WTC11 (cell line): ENCODE data around the gene ARAP3. TPM values are rescaled to one million over a fixed set of nuclear protein-coding genes. Genes with fewer than 3 reads are reported as not detected.
A peak's percentile ranks its signal among the peaks of the same experiment; 100 is the strongest.

Experiments used
- ATAC-seq: fragments of 200-7000 bp; cut with Tn5 transposase; 2 replicates; pipeline ENCODE4 v1.10.0; 2021; ENCODE audit warnings: mild to moderate bottlenecking, moderate library complexity
- CTCF ChIA-PET: fragments of 300-600 bp; sonication (Branson Sonifier 250); formaldehyde crosslinking; loops from one replicate; lab custom pipeline; 2021; ENCODE audit warnings: antibody characterized with exemption; lab: Charles Lee
- POLR2A ChIA-PET: fragments of 350-600 bp; sonication (Branson Sonifier 250); formaldehyde crosslinking; loops from one replicate; lab custom pipeline; 2021; ENCODE audit warnings: antibody characterized with exemption; lab: Charles Lee
- DNase-seq: peaks from one replicate; pipeline ENCODE4 v3.0.0; 2021; ENCODE audit warnings: low spot score
- H3K27ac Mint-ChIP-seq: 2 replicates; pipeline ENCODE4 v1.8.0; 2021; ENCODE audit warnings: mixed read lengths
- H3K27me3 Mint-ChIP-seq: 2 replicates; pipeline ENCODE4 v1.8.0; 2021; ENCODE audit warnings: low read depth, mild to moderate bottlenecking, moderate library complexity, mixed read lengths
- H3K36me3 Mint-ChIP-seq: 2 replicates; pipeline ENCODE4 v1.8.0; 2021; ENCODE audit warnings: mixed read lengths
- H3K4me1 Mint-ChIP-seq: 2 replicates; pipeline ENCODE4 v1.8.0; 2022; ENCODE audit warnings: mixed read lengths
- H3K4me3 Mint-ChIP-seq: 2 replicates; pipeline ENCODE4 v1.8.0; 2021; ENCODE audit warnings: mild to moderate bottlenecking, moderate library complexity, mixed read lengths
- H3K9me3 Mint-ChIP-seq: 2 replicates; pipeline ENCODE4 v1.8.0; 2021; ENCODE audit warnings: mixed read lengths
- ATF6 ChIP-seq: sonication (generic); formaldehyde crosslinking; IDR thresholded peaks from 2 replicates; pipeline ENCODE4 v1.8.1; 2023; ENCODE audit warnings: mild to moderate bottlenecking, missing genetic modification reagents
- E2F4 ChIP-seq: sonication (generic); formaldehyde crosslinking; IDR thresholded peaks from 2 replicates; pipeline ENCODE4 v1.8.1; 2022; ENCODE audit warnings: low read depth, mild to moderate bottlenecking, moderate library complexity, missing genetic modification reagents, borderline replicate concordance
- ERG ChIP-seq: fragments of 250-450 bp; sonication (Bioruptor Pico); IDR thresholded peaks from 2 replicates; pipeline ENCODE4 v1.8.0; 2021; ENCODE audit warnings: mild to moderate bottlenecking
- FOXP1 ChIP-seq: sonication (generic); formaldehyde crosslinking; IDR thresholded peaks from 2 replicates; pipeline ENCODE4 v1.8.0; 2022; ENCODE audit warnings: missing genetic modification reagents, mild to moderate bottlenecking, moderate library complexity, borderline replicate concordance
- FOXP4 ChIP-seq: sonication (generic); formaldehyde crosslinking; IDR thresholded peaks from 2 replicates; pipeline ENCODE4 v1.8.0; 2022; ENCODE audit warnings: mild to moderate bottlenecking, missing genetic modification reagents
- HMGA2 ChIP-seq: fragments of 250-450 bp; sonication (Bioruptor Pico); IDR thresholded peaks from 2 replicates; pipeline ENCODE4 v1.4.0; 2021; ENCODE audit warnings: mild to moderate bottlenecking, moderate library complexity
- JUN ChIP-seq: sonication (generic); formaldehyde crosslinking; IDR thresholded peaks from 2 replicates; pipeline ENCODE4 v1.8.0; 2023; ENCODE audit warnings: mild to moderate bottlenecking, missing genetic modification reagents
- NFE2L1 ChIP-seq: sonication (generic); formaldehyde crosslinking; IDR thresholded peaks from 2 replicates; pipeline ENCODE4 v1.8.1; 2023; ENCODE audit warnings: missing genetic modification reagents
- NR2C2 ChIP-seq: sonication (generic); formaldehyde crosslinking; IDR thresholded peaks from 2 replicates; pipeline ENCODE4 v1.8.0; 2022; ENCODE audit warnings: mild to moderate bottlenecking, missing genetic modification reagents
- SMAD4 ChIP-seq: sonication (generic); formaldehyde crosslinking; IDR thresholded peaks from 2 replicates; pipeline ENCODE4 v1.8.0; 2022; ENCODE audit warnings: mild to moderate bottlenecking, missing genetic modification reagents
- SOX15 ChIP-seq: fragments of 250-450 bp; sonication (Bioruptor Pico); IDR thresholded peaks from 2 replicates; pipeline ENCODE4 v1.9.0; 2021; ENCODE audit warnings: mild to moderate bottlenecking
- STAT6 ChIP-seq: sonication (generic); formaldehyde crosslinking; conservative IDR thresholded peaks from 2 replicates; pipeline ENCODE4 v1.8.1; 2023; ENCODE audit warnings: mild to moderate bottlenecking, low read depth, missing genetic modification reagents, moderate library complexity
- TEAD1 ChIP-seq: sonication (generic); formaldehyde crosslinking; IDR thresholded peaks from 2 replicates; pipeline ENCODE4 v1.8.0; 2022; ENCODE audit warnings: mild to moderate bottlenecking, missing genetic modification reagents
- TEAD4 ChIP-seq: sonication (generic); formaldehyde crosslinking; IDR thresholded peaks from 2 replicates; pipeline ENCODE4 v1.8.0; 2022; ENCODE audit warnings: mild to moderate bottlenecking, missing genetic modification reagents
- ZBTB43 ChIP-seq: sonication (generic); formaldehyde crosslinking; IDR thresholded peaks from 2 replicates; pipeline ENCODE4 v1.8.1; 2023; ENCODE audit warnings: mild to moderate bottlenecking, missing genetic modification reagents
- ZNF138 ChIP-seq: sonication (generic); formaldehyde crosslinking; conservative IDR thresholded peaks from 2 replicates; pipeline ENCODE4 v1.8.1; 2022; ENCODE audit warnings: mild to moderate bottlenecking, moderate library complexity, missing genetic modification reagents
- ZNF425 ChIP-seq: fragments of 250-450 bp; sonication (Bioruptor Pico); conservative IDR thresholded peaks from 2 replicates; pipeline ENCODE4 v1.9.0; 2021; ENCODE audit warnings: mild to moderate bottlenecking
- ZNF512 ChIP-seq: sonication (generic); formaldehyde crosslinking; IDR thresholded peaks from 2 replicates; pipeline ENCODE4 v1.8.1; 2022; ENCODE audit warnings: missing genetic modification reagents, borderline replicate concordance
- total RNA-seq: library from RNA; stranded (reverse); gene quantifications from 3 replicates; pipeline ENCODE4 v1.2.3, GENCODE V29; 2021

Gene ARAP3
- total RNA-seq, 1 experiment from 2014 or later, result 60.4 TPM

GRCh38 chr5:141613344-141613743 lies 68.7 kb downstream of the ARAP3 start (continued):
- TF ChIP-seq ZNF425 (CRISPR knock-in tag), result no peak
- TF ChIP-seq SMAD4 (CRISPR knock-in tag), result no peak

GRCh38 chr5:141611289-141611688 lies 70.7 kb downstream of the ARAP3 start:
- Mint-ChIP-seq H3K9me3 (no peaks in the 10 kb centered on the region), H3K4me1 (peaks cover 35% of the 10 kb centered on the region), H3K27ac (peak overlapping the region; percentile 1), H3K4me3 (no peak overlapping the region), H3K36me3 (peaks cover 5% of the 10 kb centered on the region), H3K27me3 (no peaks in the 10 kb centered on the region)
- DNase-seq (no peak), ATAC-seq (peak; percentile 65)
- ChIA-PET CTCF (interaction anchor here (1.0 to 1.8 kb wide), 2 partner anchors 19 to 44 kb away, joined by 4 read pairs; no protein-coding TSS in a partner anchor), POLR2A (no interaction called here)
- no peak for TF ChIP-seq NR2C2 (CRISPR knock-in tag)
- TF ChIP-seq FOXP1 (CRISPR knock-in tag), result no peak
- no peak for TF ChIP-seq NFE2L1 (CRISPR knock-in tag)
- TF ChIP-seq E2F4 (CRISPR knock-in tag), result no peak
- no peak for TF ChIP-seq ATF6
- TF ChIP-seq ZBTB43, result no peak
- TF ChIP-seq ZNF512 (CRISPR knock-in tag), result no peak
- TF ChIP-seq ERG, result no peak
- TF ChIP-seq ZNF138, result no peak
- no peak for TF ChIP-seq HMGA2 (CRISPR knock-in tag)
- TF ChIP-seq FOXP4 (CRISPR knock-in tag), result no peak
- TF ChIP-seq ZNF425 (CRISPR knock-in tag), result no peak
- no peak for TF ChIP-seq SOX15
- TF ChIP-seq TEAD1, result no peak
- no peak for TF ChIP-seq STAT6 (CRISPR knock-in tag)
- TF ChIP-seq TEAD4 (CRISPR knock-in tag), result no peak
- no peak for TF ChIP-seq JUN (CRISPR knock-in tag)
